Measurements from ENCODE around the gene RND2. TPM values are rescaled to one million over a fixed set of nuclear protein-coding genes. Genes with fewer than 3 reads are reported as not detected.

RND2 gene
- polyA plus RNA-seq, 1 donor, result 1.8 TPM

GRCh38 chr17:43028221-43028861, 3.3 kb downstream of the RND2 start:
- no peak for DNase-seq
- H3K27me3 ChIP-seq (ENCODE audit: control insufficient read depth, insufficient read depth, low read length), result no peaks in the 10 kb centered on the region
- no peaks in the 10 kb centered on the region for H3K36me3 ChIP-seq (ENCODE audit: control insufficient read depth, insufficient read depth, low read length)
- no peaks in the 10 kb centered on the region for H3K9me3 ChIP-seq (ENCODE audit: control insufficient read depth, low read depth, low read length)
- H3K27ac ChIP-seq (ENCODE audit: low read length), result no peak overlapping the region
- WGBS (ENCODE audit: insufficient coverage, low lambda C conversion rate), result no CpG with 5 or more reads among the region's 17 CpGs
- H3K4me1 ChIP-seq (ENCODE audit: control insufficient read depth, insufficient read depth, low read length), result peaks cover 6% of the 10 kb centered on the region
- no peak overlapping the region for H3K4me3 ChIP-seq (ENCODE audit: low read length)

GRCh38 chr17:43030137-43030767, 5.2 kb downstream of the RND2 start:
- Histone ChIP-seq H3K4me3 (ENCODE audit: low read length) (no peak overlapping the region), H3K27ac (ENCODE audit: low read length) (no peak overlapping the region), H3K36me3 (ENCODE audit: control insufficient read depth, insufficient read depth, low read length) (no peaks in the 10 kb centered on the region), H3K4me1 (ENCODE audit: control insufficient read depth, insufficient read depth, low read length) (no peaks in the 10 kb centered on the region), H3K9me3 (ENCODE audit: control insufficient read depth, low read depth, low read length) (no peaks in the 10 kb centered on the region), H3K27me3 (ENCODE audit: control insufficient read depth, insufficient read depth, low read length) (no peaks in the 10 kb centered on the region)
- DNase-seq, result no peak
- WGBS (ENCODE audit: insufficient coverage, low lambda C conversion rate), result no CpG with 5 or more reads among the region's 6 CpGs

GRCh38 chr17:43031666-43032065, 6.6 kb downstream of the RND2 start:
- H3K27ac ChIP-seq (ENCODE audit: low read length), result no peak overlapping the region
- WGBS (ENCODE audit: insufficient coverage, low lambda C conversion rate), result no CpG with 5 or more reads among the region's 3 CpGs
- H3K4me3 ChIP-seq (ENCODE audit: low read length), result no peak overlapping the region
- no peaks in the 10 kb centered on the region for H3K4me1 ChIP-seq (ENCODE audit: control insufficient read depth, insufficient read depth, low read length)
- no peaks in the 10 kb centered on the region for H3K36me3 ChIP-seq (ENCODE audit: control insufficient read depth, insufficient read depth, low read length)
- H3K9me3 ChIP-seq (ENCODE audit: control insufficient read depth, low read depth, low read length), result no peaks in the 10 kb centered on the region
- H3K27me3 ChIP-seq (ENCODE audit: control insufficient read depth, insufficient read depth, low read length), result no peaks in the 10 kb centered on the region
- DNase-seq, result no peak

- Histone ChIP-seq H3K27ac (ENCODE audit: low read length) (peak overlapping the region; percentile 19), H3K4me1 (ENCODE audit: control insufficient read depth, insufficient read depth, low read length) (no peaks in the 10 kb centered on the region), H3K27me3 (ENCODE audit: control insufficient read depth, insufficient read depth, low read length) (no peaks in the 10 kb centered on the region), H3K9me3 (ENCODE audit: control insufficient read depth, low read depth, low read length) (no peaks in the 10 kb centered on the region), H3K36me3 (ENCODE audit: control insufficient read depth, insufficient read depth, low read length) (no peaks in the 10 kb centered on the region), H3K4me3 (ENCODE audit: low read length) (no peak overlapping the region)
- no peak for DNase-seq
- no CpG with 5 or more reads among the region's 12 CpGs for WGBS (ENCODE audit: insufficient coverage, low lambda C conversion rate)
Measured at GRCh38 chr17:43033948-43034881, 9.2 kb downstream of the RND2 start.

- no CpG with 5 or more reads among the region's 3 CpGs for WGBS (ENCODE audit: insufficient coverage, low lambda C conversion rate)
- DNase-seq, result no peak
- no peaks in the 10 kb centered on the region for H3K27me3 ChIP-seq (ENCODE audit: control insufficient read depth, insufficient read depth, low read length)
- no peaks in the 10 kb centered on the region for H3K36me3 ChIP-seq (ENCODE audit: control insufficient read depth, insufficient read depth, low read length)
- no peak overlapping the region for H3K27ac ChIP-seq (ENCODE audit: low read length)
- no peaks in the 10 kb centered on the region for H3K9me3 ChIP-seq (ENCODE audit: control insufficient read depth, low read depth, low read length)
- H3K4me1 ChIP-seq (ENCODE audit: control insufficient read depth, insufficient read depth, low read length), result no peaks in the 10 kb centered on the region
- no peak overlapping the region for H3K4me3 ChIP-seq (ENCODE audit: low read length)
Measured at GRCh38 chr17:43034894-43035293, 9.9 kb downstream of the RND2 start.

- no peak for DNase-seq
- H3K27ac ChIP-seq (ENCODE audit: low read length), result no peak overlapping the region
- no CpG with 5 or more reads among the region's 2 CpGs for WGBS (ENCODE audit: insufficient coverage, low lambda C conversion rate)
- H3K27me3 ChIP-seq (ENCODE audit: control insufficient read depth, insufficient read depth, low read length), result no peaks in the 10 kb centered on the region
- no peaks in the 10 kb centered on the region for H3K9me3 ChIP-seq (ENCODE audit: control insufficient read depth, low read depth, low read length)
- no peaks in the 10 kb centered on the region for H3K36me3 ChIP-seq (ENCODE audit: control insufficient read depth, insufficient read depth, low read length)
- H3K4me1 ChIP-seq (ENCODE audit: control insufficient read depth, insufficient read depth, low read length), result no peaks in the 10 kb centered on the region
- H3K4me3 ChIP-seq (ENCODE audit: low read length), result no peak overlapping the region
Measured at GRCh38 chr17:43039646-43040045, 14.6 kb downstream of the RND2 start.

GRCh38 chr17:43040655-43041054, 15.6 kb downstream of the RND2 start:
- Histone ChIP-seq H3K4me3 (ENCODE audit: low read length) (no peak overlapping the region), H3K9me3 (ENCODE audit: control insufficient read depth, low read depth, low read length) (no peaks in the 10 kb centered on the region), H3K36me3 (ENCODE audit: control insufficient read depth, insufficient read depth, low read length) (no peaks in the 10 kb centered on the region), H3K4me1 (ENCODE audit: control insufficient read depth, insufficient read depth, low read length) (no peaks in the 10 kb centered on the region), H3K27ac (ENCODE audit: low read length) (no peak overlapping the region), H3K27me3 (ENCODE audit: control insufficient read depth, insufficient read depth, low read length) (no peaks in the 10 kb centered on the region)
- DNase-seq, result peak in 1 of 2 donors; percentile 59
- WGBS (ENCODE audit: insufficient coverage, low lambda C conversion rate), result no CpG with 5 or more reads among the region's 2 CpGs

GRCh38 chr17:43042025-43042628, 17.1 kb downstream of the RND2 start:
- Histone ChIP-seq H3K4me3 (ENCODE audit: low read length) (no peak overlapping the region), H3K27me3 (ENCODE audit: control insufficient read depth, insufficient read depth, low read length) (no peaks in the 10 kb centered on the region), H3K27ac (ENCODE audit: low read length) (no peak overlapping the region), H3K36me3 (ENCODE audit: control insufficient read depth, insufficient read depth, low read length) (no peaks in the 10 kb centered on the region), H3K4me1 (ENCODE audit: control insufficient read depth, insufficient read depth, low read length) (no peaks in the 10 kb centered on the region), H3K9me3 (ENCODE audit: control insufficient read depth, low read depth, low read length) (no peaks in the 10 kb centered on the region)
- 83% methylated on average over 1 of the region's 5 CpGs for WGBS (ENCODE audit: insufficient coverage, low lambda C conversion rate)
- DNase-seq, result no peak

GRCh38 chr17:43043307-43043706, 18.3 kb downstream of the RND2 start:
- no peak overlapping the region for H3K27ac ChIP-seq (ENCODE audit: low read length)
- no peaks in the 10 kb centered on the region for H3K4me1 ChIP-seq (ENCODE audit: control insufficient read depth, insufficient read depth, low read length)
- no peaks in the 10 kb centered on the region for H3K36me3 ChIP-seq (ENCODE audit: control insufficient read depth, insufficient read depth, low read length)
- no peak for DNase-seq
- no peaks in the 10 kb centered on the region for H3K9me3 ChIP-seq (ENCODE audit: control insufficient read depth, low read depth, low read length)
- H3K27me3 ChIP-seq (ENCODE audit: control insufficient read depth, insufficient read depth, low read length), result no peaks in the 10 kb centered on the region
- H3K4me3 ChIP-seq (ENCODE audit: low read length), result no peak overlapping the region

- peaks cover 3% of the 10 kb centered on the region for H3K36me3 ChIP-seq (ENCODE audit: control insufficient read depth, insufficient read depth, low read length)
- no peaks in the 10 kb centered on the region for H3K27me3 ChIP-seq (ENCODE audit: control insufficient read depth, insufficient read depth, low read length)
- no CpG with 5 or more reads among the region's 4 CpGs for WGBS (ENCODE audit: insufficient coverage, low lambda C conversion rate)
- H3K27ac ChIP-seq (ENCODE audit: low read length), result no peak overlapping the region
- no peaks in the 10 kb centered on the region for H3K4me1 ChIP-seq (ENCODE audit: control insufficient read depth, insufficient read depth, low read length)
- no peak overlapping the region for H3K4me3 ChIP-seq (ENCODE audit: low read length)
- no peaks in the 10 kb centered on the region for H3K9me3 ChIP-seq (ENCODE audit: control insufficient read depth, low read depth, low read length)
- no peak for DNase-seq
Measured at GRCh38 chr17:43044024-43044423, 19.0 kb downstream of the RND2 start.
